K562 (cell line): ENCODE measurements around the gene ASB2. TPM values are rescaled to one million over a fixed set of nuclear protein-coding genes. Genes with fewer than 3 reads are reported as not detected.

Source experiments
- ATAC-seq: fragments of 200-7000 bp; cut with Tn5 transposase; 3 replicates; pipeline ENCODE4 v1.9.1; 2020; ENCODE audit warnings: moderate library complexity
- BruUV-seq: library from RNA; stranded (reverse); fragments of 400-500 nt; replicated peaks from 2 replicates; lab custom pipeline; 2021; lab: Mats Ljungman, UMichigan
- CTCF ChIA-PET: fragments of 300-600 bp; formaldehyde crosslinking; extraction: SDS; loops from one replicate; lab custom pipeline; 2021; ENCODE audit warnings: low intra/inter-chr PET ratio; lab: Yijun Ruan, JAX
- POLR2A ChIA-PET: fragments of 300-600, 350-650 bp; sonication (Branson Sonifier 250); formaldehyde crosslinking; extraction: SDS; loops from one replicate; lab custom pipeline; 2021; ENCODE audit warnings: antibody characterized with exemption, inconsistent platforms; lab: Yijun Ruan, JAX
- DNase-seq, 4 experiments: peaks; one replicate each; pipeline versions ENCODE4 v3.0.0 to v3.0.0-alpha.2; 2011 to 2018; ENCODE audit warnings: low spot score in 3 of 4, mixed read lengths in 3 of 4; ENCODE audit errors: extremely low read depth in 1 of 4
- FAIRE-seq: peaks from 2 replicates; lab custom pipeline; 2011; peaks lifted over from hg19 to GRCh38; lab: Jason Lieb, UNC
- H2AFZ ChIP-seq: 2 replicates; pipeline ENCODE4 v1.6.0; 2011; ENCODE audit warnings: low read depth, low read length, control low read depth, inconsistent platforms
- H3K27ac ChIP-seq: fragments of 200-600 bp; 3 replicates; pipeline ENCODE4 v1.8.0; 2011; ENCODE audit warnings: low read depth, mild to moderate bottlenecking, control low read depth, inconsistent platforms, low read length, moderate library complexity, mixed read lengths; ENCODE audit errors: extremely low read depth
- H3K27me3 ChIP-seq, 2 experiments: fragments of 300-600 bp in 1 of 2; 2 replicates in 1 of 2; 3 replicates in 1 of 2; pipeline versions ENCODE4 v1.6.0 to v1.8.0; 2011; ENCODE audit warnings: inconsistent platforms in 2 of 2, low read length in 2 of 2, mild to moderate bottlenecking in 1 of 2, mixed read lengths in 1 of 2, moderate library complexity in 1 of 2; ENCODE audit not compliant: control insufficient read depth in 2 of 2, insufficient read depth in 2 of 2
- H3K36me3 ChIP-seq: fragments of 300-600 bp; 3 replicates; pipeline ENCODE4 v1.8.0; 2011; ENCODE audit warnings: mild to moderate bottlenecking, low read length, inconsistent platforms; ENCODE audit not compliant: control insufficient read depth, insufficient read depth
- H3K4me1 ChIP-seq, 2 experiments: fragments of 200-600 bp in 1 of 2; replicated peaks in 1 of 2; 2 replicates in 1 of 2; 3 replicates in 1 of 2; pipeline versions ENCODE4 v1.5.1 to v1.8.0; 2011; ENCODE audit warnings: inconsistent platforms in 2 of 2, low read length in 2 of 2, mild to moderate bottlenecking in 1 of 2, mixed read lengths in 1 of 2, moderate library complexity in 1 of 2; ENCODE audit not compliant: control insufficient read depth in 2 of 2, insufficient read depth in 2 of 2
- H3K4me2 ChIP-seq: 2 replicates; pipeline ENCODE4 v1.6.1; 2011; ENCODE audit warnings: low read length, control low read depth, inconsistent platforms, mixed read lengths; ENCODE audit not compliant: insufficient read depth
- H3K4me3 ChIP-seq: fragments of 200-600 bp; sonication (generic), shearing (Covaris generic); 2 replicates; pipeline ENCODE4 v1.5.1; 2016; ENCODE audit warnings: control low read depth, inconsistent platforms
- H3K79me2 ChIP-seq: fragments of 200-600 bp; 3 replicates; pipeline ENCODE4 v1.8.0; 2011; ENCODE audit warnings: low read length, inconsistent platforms; ENCODE audit not compliant: control insufficient read depth, insufficient read depth
- H3K9ac ChIP-seq, 2 experiments: 2 replicates each; pipeline versions ENCODE4 v1.6.0 to v1.6.1; 2011; ENCODE audit warnings: low read depth in 2 of 2, low read length in 2 of 2, control low read depth in 1 of 2, inconsistent platforms in 1 of 2, mild to moderate bottlenecking in 1 of 2, mixed read lengths in 1 of 2; ENCODE audit not compliant: insufficient read depth in 1 of 2
- H3K9me1 ChIP-seq: one replicate; pipeline ENCODE4 v1.6.0; 2011; ENCODE audit warnings: inconsistent platforms, mild to moderate bottlenecking, low read length, moderate library complexity; ENCODE audit not compliant: control insufficient read depth, insufficient read depth
- H3K9me3 ChIP-seq: replicated peaks from 2 replicates; pipeline ENCODE4 v1.5.1; 2011; ENCODE audit warnings: low read depth, low read length, inconsistent platforms; ENCODE audit not compliant: control insufficient read depth, insufficient read depth
- H4K20me1 ChIP-seq: replicated peaks from 2 replicates; pipeline ENCODE4 v1.6.1; 2011; ENCODE audit warnings: low read length, inconsistent platforms, mixed read lengths; ENCODE audit not compliant: control insufficient read depth, insufficient read depth
- HDAC3 ChIP-seq: fragments of 450-650 bp; IDR thresholded peaks from 2 replicates; pipeline ENCODE4 v1.6.1; 2018; ENCODE audit warnings: borderline replicate concordance, mild to moderate bottlenecking, moderate library complexity; ENCODE audit not compliant: partially characterized antibody
- MCM7 ChIP-seq, 2 experiments: fragments of 450-650 bp; IDR thresholded peaks; 2 replicates each; pipeline ENCODE4 v1.6.1; 2016 to 2018
- TCF3 ChIP-seq: sonication (generic); formaldehyde crosslinking; IDR thresholded peaks from 2 replicates; pipeline ENCODE4 v1.4.0; 2020; ENCODE audit warnings: mild to moderate bottlenecking, missing genetic modification reagents
- TGIF2 ChIP-seq: sonication (generic); formaldehyde crosslinking; IDR thresholded peaks from 2 replicates; pipeline ENCODE4 v1.8.1; 2022; ENCODE audit warnings: mild to moderate bottlenecking, missing genetic modification reagents, moderate library complexity
- ZNF263 ChIP-seq: sonication (generic); formaldehyde crosslinking; IDR thresholded peaks from 2 replicates; pipeline ENCODE4 v1.8.0; 2022; ENCODE audit warnings: mild to moderate bottlenecking, missing genetic modification reagents, borderline replicate concordance
- WGBS: fragments of 100-300 bp; shearing (Covaris generic); methylation state at CpG from one replicate; pipeline ENCODE4 v1.1.6; 2016; ENCODE audit warnings: low coverage, mixed read lengths; ENCODE audit not compliant: insufficient coverage; ENCODE audit errors: missing lambda C conversion rate; 5-methylcytosine and 5-hydroxymethylcytosine counted together
- in situ Hi-C: fragments of 300-500 bp; cut with MboI; formaldehyde crosslinking; loops from 4 replicates; pipeline ENCODE4 v1.15.0; 2018; ENCODE audit warnings: inconsistent platforms, mixed read lengths
- intact Hi-C: fragments of 100-400 bp; cut with micrococcal nuclease; formaldehyde crosslinking; loops from 2 replicates; pipeline ENCODE4 v1.14.2; 2022
- polyA plus RNA-seq, 8 experiments: library from polyadenylated mRNA; depleted of rRNA in 4 of 8; stranded (reverse) in 5 of 8; unstranded in 3 of 8; fragments of >200 nt; fragmentation: Nextera tagmentation in 2 of 8; fragmentation: Illumina TruSeq in 1 of 8; extraction: Ambion mirVana in 2 of 8; extraction: Trizol in 1 of 8; gene quantifications; 2 replicates each; pipeline versions ENCODE4 v1.2.1 to v1.2.3, GENCODE V29; 2011 to 2014; ENCODE audit warnings: inconsistent platforms in 1 of 8, missing spikeins in 1 of 8
- total RNA-seq, 7 experiments: library from RNA; depleted of rRNA in 6 of 7; stranded (reverse); fragments of >200 nt in 6 of 7; fragmentation: Illumina TruSeq in 2 of 7; extraction: Trizol in 2 of 7; gene quantifications; 2 replicates each; pipeline versions ENCODE4 v1.2.1 to v1.2.3, GENCODE V29; 2011 to 2021; ENCODE audit warnings: low replicate concordance in 1 of 7

Gene ASB2
- total and polyA plus RNA-seq, 9 of the 15 experiments (the other 6 are each of a cell fraction or from before 2014, with no cell fraction given), result not detected

DNA sequence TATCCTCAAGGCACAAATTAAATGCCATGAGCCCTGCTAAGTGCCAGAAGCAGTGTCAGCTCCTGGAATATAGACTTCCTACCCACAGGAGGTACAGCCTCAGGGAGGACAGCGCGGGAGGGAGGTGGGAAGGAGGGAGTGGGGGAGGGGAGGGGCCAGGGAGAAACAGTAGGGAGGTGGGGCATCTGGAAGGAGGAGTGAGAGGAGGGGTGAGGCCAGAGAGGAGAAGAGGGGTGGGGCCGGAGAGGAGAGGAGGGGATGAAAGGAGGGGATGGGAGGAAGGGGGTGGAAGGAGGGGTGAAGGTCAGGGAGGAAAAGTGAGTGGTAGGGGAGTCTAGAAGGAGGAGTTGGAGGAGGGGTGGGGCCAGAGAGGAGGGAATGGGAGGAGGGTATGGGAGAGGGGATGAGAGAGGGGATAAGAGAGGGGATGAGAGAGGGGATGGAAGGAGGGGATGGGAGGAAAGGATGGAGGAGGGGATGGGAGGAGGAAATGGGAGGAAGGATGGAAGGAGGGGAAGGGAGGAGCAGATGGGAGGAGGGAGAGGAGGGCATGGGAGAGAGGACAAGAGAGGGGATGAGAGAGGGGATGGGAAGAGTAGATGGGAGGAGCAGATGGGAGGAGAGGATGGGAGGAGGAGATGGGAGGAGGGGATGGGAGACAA, 11.6 kb upstream of the ASB2 start:
- peaks cover 2% of the 10 kb centered on the region for H3K9me1 ChIP-seq
- H3K27me3 ChIP-seq, result peaks cover 0 to 26% of the 10 kb centered on the region in 2 experiments; a peak in 3 of 5 replicates
- H3K4me1 ChIP-seq, result no peaks in the 10 kb centered on the region
- WGBS, result no CpG with 5 or more reads among the region's 3 CpGs
- no peak overlapping the region for H3K4me2 ChIP-seq
- H2AFZ ChIP-seq, result no peak overlapping the region
- TF ChIP-seq ZNF263 (CRISPR knock-in tag), result peak; percentile 84
- TF ChIP-seq MCM7 (IDR thresholded peaks at IDR 0.05), result no peak
- TF ChIP-seq, all 486 proteins: peak for 1
- no peaks in the 10 kb centered on the region for H3K36me3 ChIP-seq
- no peak for ATAC-seq
- no peak overlapping the region for H3K4me3 ChIP-seq
- DNase-seq, result no peak
- BruUV-seq, result no TSS peak
- no peak overlapping the region for H3K27ac ChIP-seq
- no peaks in the 10 kb centered on the region for H3K9me3 ChIP-seq
- CTCF ChIA-PET, result no interaction called here
- no peaks in the 10 kb centered on the region for H3K79me2 ChIP-seq
- no peaks in the 10 kb centered on the region for H4K20me1 ChIP-seq
- no peak for FAIRE-seq
- H3K9ac ChIP-seq, result no peak overlapping the region
- intact Hi-C loops, result no loop called here
- in situ Hi-C loops, result no loop called here
- POLR2A ChIA-PET, result no interaction called here

DNA sequence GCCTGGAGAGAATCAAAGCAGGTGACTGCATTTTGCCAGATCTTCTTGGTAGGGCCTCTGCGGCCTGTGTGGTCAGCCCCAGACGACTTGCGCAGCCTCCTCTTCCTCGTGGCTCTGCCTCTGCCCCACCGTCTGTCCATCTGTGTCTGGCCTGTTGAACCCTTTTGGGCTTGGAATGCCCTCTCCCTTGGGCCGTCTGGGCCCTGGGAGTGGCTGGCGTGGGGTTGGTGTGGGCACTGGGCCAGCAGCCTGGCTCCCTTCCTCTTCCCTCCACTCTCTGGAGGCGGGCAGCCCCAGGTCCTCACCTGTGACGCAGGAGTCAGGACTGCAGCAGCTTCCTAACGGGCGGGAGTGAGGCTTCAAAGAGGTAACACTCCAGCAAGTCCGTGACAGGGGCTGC, 11.0 kb upstream of the ASB2 start:
- TF ChIP-seq TCF3 (CRISPR knock-in tag) (no peak), HDAC3 (no peak), TGIF2 (no peak)
- Histone ChIP-seq H3K36me3 (no peaks in the 10 kb centered on the region), H3K4me3 (no peak overlapping the region), H3K27ac (no peak overlapping the region), H3K9ac (no peak overlapping the region), H3K9me3 (no peaks in the 10 kb centered on the region), H4K20me1 (no peaks in the 10 kb centered on the region), H3K4me2 (no peak overlapping the region), H3K4me1 (no peaks in the 10 kb centered on the region), H2AFZ (no peak overlapping the region), H3K9me1 (peaks cover 2% of the 10 kb centered on the region), H3K27me3 (peaks cover 0 to 25% of the 10 kb centered on the region in 2 experiments; a peak in 3 of 5 replicates), H3K79me2 (no peaks in the 10 kb centered on the region)
- no TSS peak for BruUV-seq
- 1% methylated on average over 9 of the region's 12 CpGs for WGBS
- ATAC-seq, result no peak
- POLR2A ChIA-PET, result no interaction called here
- intact Hi-C loops (no loop called here), in situ Hi-C loops (no loop called here)
- CTCF ChIA-PET, result no interaction called here
- no peak for DNase-seq
- no peak for FAIRE-seq
